HG03520 (cell line): Measurements from ENCODE around the gene SEC14L2.

Experiments
- ATAC-seq: cut with Tn5 transposase; IDR thresholded peaks from one replicate; pipeline ENCODE4 v1.9.1; 2021; ENCODE audit warnings: mild to moderate bottlenecking, moderate library complexity; ENCODE audit not compliant: unreplicated experiment

Gene SEC14L2

DNA sequence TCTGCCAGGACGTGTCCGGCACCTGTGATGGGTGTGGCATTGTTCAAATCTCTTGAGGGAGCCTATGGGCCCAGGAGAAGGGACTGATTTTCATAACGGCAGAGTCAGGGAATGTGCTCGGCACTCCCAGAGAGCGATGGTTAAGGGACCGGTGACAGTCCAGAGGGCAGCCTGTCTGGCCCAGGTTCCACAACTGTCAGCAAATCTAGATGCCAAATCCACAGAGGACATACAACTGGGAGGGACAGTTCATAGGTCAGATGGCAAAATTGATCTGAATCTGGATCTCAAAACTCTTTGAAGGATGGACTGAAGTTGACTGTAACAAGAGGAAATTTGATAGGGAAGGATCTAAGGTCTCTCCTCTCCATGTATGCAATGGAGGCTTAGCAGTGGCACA lies 7.5 kb downstream of the SEC14L2 start:
- no peak for ATAC-seq

DNA sequence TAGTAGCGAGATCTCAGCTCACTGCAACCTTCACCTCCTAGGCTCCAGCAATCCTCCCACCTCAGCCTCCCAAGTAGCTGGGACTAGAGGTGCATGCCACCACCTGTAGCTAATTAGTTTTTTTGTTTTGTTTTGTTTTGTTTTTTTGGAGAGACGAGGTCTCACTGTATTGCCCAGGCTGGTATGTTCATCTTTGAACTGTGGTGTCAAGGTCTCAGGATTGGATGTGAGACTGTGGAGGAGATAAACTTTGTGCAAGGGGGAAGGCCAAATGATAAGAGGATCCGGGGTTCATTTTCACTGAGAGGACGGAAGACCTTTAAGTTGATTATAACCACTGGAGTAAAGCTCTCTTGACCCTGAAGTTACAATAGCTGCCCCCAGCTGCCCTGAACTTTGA lies 8.9 kb downstream of the SEC14L2 start:
- ATAC-seq = no peak

DNA sequence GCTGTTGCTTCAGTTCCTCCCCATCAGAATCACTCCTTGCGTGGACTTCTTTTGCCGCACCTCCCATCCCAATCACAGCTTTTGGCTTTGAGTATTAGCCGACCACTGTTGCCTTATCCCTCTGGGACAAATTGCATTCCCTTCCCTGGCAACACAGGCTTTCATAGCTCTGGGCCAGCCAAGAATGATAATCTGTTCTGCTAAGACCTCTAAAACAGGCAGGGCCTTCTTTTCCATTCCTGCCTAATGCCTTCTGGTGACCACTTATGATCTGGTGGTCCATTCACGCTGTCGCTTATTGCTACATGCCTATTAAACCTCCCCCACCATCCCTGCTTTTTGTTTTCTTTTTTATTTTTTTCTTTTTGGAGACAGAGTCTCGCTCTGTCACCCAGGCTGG lies 9.6 kb downstream of the SEC14L2 start:
- no peak for ATAC-seq

DNA sequence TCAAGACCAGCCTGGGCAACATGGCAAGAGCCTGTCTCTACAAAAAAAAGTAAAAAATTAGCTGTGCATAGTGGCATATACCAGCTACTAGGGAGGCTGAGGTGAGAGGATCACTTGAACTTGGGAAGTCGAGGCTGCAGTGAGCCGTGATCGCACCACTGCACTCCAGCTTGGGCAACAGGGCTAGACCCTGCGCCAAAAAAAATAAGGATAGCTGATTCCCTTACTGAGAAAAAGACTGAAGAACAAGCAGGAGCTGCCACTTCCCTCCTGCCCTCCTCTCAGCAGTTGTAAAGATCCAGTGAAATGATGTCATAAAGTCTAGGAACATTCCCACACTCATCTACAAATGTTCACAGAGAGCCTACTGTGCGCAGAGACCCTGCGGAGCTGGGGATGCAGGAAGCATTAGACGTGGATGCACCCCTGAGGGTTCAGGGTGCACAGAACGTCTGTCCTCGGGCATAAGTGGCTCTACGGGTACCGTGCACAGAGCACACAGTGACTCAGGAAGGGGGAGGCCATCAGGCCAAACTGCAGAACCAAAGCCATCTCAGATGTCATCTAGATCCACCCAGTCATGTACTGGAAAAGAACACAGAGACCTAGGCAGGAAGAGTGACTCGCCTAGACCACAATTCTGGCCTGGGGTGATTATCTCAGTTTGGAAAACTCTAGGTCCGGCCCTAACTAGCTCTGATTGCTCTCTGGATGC lies 11.7 kb downstream of the SEC14L2 start:
- ATAC-seq = no peak

DNA sequence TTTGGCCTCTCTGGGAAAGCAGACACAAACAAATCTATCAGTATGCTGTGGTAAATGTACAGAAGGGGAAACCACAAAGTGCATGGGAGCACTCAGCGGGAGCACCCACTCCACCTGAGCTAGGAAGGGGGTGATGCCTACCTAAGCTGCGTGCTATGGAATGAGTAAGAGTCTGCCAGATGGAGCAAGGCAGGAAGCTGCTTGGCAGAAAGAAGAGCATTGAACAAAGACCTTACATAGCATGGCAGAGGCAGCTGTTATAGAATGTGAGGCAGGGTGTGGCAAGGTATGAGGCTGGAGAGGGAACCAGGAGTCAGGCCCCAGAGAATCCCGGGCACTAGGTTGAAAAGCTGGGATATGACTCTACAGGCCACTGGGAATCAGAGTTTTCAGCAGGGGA lies 15.0 kb downstream of the SEC14L2 start:
- ATAC-seq = no peak

DNA sequence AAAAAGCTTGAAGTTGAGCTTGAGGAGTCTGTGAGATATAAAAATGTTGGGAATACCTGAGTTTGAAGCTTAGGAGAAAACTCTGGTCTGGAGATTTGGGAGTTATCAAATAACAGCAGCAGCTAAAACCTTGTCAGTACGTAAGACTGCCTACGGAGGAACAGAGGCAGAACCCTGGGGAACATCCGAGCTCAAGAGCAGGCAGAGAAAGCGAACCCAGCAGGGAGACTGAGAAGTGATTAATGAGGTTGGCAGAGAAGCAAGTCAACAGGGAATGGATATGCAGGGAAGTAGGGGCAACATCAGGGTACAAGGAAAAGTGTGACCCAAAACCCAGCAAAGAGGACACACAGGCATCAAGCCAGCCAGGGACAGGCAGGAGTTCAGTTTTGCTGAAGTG lies 16.2 kb downstream of the SEC14L2 start:
- ATAC-seq = no peak

DNA sequence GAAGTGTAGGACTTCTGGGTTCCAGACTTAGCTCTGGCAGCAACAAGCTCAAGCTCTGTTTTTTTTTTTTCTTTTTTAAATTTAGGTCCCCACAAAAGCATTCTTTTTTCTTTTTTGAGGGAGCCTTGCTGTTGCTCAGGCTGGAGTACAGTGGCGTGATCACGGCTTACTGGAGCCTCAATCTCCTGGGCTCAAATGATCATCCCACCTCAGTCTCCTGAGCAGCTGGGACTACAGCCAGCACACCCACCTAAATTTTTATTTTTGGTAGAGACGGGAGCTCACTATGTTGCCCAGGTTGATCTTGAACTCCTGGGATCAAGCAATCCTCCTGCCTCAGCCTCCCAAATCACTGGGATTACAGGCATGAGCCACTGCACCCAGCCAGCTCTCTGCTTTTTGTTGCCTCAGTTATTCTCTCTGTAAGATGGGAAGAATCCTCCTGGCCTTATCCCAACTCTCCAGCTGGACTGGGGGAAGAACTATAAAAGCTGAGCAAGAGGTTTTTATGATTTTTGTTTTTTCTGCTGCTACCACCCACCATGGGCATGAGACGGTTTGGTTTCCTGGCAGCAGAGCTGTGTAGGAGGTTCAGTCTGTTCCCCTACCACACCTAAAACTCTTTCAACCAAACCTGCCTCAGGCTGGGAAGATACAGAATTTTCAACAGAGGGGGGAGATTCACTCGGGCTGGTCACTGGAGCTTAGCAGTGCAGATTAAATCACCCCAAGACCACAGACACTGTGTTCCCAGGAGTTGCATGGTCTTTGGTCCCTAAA lies 17.1 kb downstream of the SEC14L2 start:
- no peak for ATAC-seq

DNA sequence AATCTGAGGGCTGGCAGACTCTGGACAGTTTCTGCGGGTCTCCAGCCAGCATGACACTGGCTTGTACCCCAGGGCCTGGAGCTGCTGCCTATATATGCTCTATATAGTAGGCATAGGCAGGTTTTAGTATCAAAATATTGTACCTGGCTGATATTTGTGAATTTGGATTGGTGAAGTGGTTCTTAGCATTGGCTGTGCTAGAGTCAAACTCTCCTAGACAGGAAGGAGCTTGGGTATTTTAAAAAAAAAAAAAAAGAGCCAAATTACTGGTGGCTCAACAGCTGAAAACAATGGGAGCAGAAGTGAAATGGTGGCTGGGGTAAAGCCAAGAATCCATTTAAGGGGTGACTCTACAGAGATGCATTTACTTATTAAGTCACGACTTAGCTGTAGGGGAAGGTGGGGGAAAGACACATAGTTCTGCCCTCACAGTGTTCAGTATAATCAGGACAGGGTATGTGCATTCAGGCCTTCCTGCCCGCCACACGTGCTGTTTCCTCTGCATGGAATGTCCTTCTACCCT lies 17.8 kb downstream of the SEC14L2 start:
- no peak for ATAC-seq

DNA sequence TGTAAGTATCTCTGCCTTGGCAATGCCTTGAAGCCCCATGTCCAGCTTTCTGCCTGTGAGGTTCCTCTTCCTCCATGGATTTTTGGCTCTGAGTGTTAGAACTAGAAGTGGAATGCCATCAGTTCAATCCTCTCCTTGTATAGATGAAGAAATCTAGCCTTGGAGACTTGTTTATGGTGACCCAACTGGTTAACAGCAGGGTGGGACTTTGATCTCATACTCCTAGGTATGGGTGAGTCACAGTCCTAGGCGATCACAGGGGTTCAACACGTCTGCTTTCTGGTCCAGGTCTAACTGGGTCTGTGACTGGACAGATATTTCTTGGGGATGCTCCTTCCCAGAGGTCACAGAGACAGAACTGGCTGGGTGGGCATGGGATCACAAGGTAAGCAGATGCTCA lies 19.6 kb downstream of the SEC14L2 start:
- ATAC-seq = no peak

DNA sequence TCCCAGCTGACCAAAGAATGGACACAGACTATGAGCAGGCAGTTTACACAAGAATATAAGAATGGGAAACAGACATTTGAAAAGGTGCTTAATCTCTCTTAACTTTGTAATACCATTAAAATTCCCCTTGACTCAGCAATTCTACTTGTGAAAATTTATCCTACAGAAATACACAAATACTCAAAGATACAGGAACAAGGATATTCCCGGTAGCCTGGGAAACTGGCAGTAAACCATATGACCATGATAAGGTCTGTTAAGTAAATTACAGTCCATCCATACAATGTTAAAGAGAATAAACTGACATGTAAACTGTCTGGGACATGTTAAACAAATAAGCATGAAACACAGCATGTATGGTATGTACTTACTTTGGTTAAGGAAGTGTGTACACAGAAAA lies 20.0 kb downstream of the SEC14L2 start:
- ATAC-seq = no peak

DNA sequence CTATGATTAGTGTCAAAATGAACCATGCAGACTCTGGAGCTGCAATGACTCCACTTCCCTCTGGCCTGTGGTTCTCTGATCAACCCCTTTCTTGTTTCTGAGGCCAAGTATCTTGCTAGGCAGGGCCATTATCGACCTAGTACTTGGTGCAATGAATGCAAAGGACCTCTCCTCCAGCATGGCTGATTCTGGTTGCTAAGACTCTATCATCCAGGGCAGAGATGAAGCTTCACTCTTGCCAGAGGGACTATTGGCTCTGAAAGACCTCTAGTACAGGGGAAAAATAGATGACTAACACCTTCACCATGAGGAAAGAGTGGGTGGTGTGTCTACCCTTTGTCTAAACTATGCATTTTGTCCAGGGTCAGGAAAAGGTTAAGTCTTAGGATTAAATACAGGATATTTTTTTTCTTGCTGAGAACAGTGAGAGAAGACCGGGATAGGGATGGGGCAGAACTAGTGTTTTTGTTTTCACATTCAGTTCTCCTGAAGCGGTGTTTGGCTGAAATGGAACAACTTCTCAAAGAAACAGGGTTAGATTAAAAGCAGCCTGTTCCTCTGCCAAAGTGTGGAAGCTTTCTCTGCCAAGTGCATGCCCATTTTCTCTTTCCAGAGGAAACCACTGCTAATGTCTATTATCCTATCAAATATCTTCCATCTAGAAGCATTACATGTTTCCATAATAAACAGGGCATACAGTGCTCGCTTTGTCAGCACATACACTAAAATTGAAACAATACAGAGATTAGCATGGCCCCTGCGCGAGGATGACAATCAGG lies 23.7 kb downstream of the SEC14L2 start:
- ATAC-seq = no peak

DNA sequence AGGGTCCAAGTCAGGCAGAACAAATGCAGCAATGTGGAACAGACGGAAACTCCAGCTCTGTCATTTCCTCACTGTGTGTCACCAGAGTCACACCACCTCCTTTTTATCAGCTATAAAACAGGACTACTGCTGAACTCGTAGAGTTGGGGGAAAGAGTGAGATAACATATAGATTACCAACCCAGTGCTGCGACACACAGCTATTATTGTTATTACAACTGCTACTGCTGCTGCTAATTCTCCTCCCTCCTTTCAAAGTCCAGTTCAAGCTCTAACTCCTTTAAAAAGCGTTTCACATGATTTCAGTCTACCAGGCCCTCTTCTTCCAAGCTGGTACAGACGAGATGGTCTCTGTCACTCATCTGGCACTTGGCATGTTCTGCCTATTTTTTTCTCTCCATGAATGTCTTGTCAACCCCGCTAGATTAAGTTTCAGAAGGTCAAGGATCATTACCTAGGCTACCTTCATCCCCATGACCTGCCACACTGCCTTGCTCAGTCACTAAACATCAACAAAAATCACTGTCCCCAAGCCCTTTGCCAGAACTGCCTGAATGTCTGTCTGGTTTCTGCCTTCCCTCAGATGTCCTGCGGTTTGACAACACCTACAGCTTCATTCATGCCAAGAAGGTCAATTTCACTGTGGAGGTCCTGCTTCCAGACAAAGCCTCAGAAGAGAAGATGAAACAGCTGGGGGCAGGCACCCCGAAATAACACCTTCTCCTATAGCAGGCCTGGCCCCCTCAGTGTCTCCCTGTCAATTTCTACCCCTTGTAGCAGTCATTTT lies 25.1 kb downstream of the SEC14L2 start:
- no peak for ATAC-seq

DNA sequence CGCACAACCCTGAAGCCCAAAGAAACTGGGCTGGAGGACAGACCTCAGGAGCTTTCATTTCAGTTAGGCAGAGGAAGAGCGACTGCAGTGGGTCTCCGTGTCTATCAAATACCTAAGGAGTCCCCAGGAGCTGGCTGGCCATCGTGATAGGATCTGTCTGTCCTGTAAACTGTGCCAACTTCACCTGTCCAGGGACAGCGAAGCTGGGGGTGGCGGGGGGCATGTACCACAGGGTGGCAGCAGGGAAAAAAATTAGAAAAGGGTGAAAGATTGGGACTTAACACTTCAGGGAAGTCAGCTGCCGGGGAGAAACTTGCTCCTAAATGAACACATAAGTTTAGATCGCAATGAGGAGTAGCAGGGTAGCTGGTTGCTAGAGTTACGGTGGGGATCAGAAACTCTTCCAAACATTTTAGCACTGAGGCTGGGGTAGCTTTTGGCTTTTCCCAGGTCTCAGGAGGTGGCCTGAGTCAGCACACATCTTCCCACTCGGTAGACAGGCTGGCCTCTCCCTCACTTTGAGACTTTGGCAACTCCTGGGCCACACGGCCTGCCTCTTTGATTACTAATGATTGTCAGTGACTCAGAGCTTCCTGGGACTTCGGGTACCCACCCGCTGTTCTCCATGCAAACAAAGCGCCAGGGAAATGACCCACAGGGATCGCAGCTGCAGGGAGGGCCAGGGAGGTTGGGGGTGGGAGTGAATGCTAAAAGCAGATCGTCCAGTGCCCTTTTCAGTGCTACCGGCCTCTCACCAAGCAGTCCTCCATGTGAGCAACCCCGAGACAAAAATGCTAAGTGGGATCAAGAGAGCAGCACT lies 25.9 kb downstream of the SEC14L2 start:
- no peak for ATAC-seq

DNA sequence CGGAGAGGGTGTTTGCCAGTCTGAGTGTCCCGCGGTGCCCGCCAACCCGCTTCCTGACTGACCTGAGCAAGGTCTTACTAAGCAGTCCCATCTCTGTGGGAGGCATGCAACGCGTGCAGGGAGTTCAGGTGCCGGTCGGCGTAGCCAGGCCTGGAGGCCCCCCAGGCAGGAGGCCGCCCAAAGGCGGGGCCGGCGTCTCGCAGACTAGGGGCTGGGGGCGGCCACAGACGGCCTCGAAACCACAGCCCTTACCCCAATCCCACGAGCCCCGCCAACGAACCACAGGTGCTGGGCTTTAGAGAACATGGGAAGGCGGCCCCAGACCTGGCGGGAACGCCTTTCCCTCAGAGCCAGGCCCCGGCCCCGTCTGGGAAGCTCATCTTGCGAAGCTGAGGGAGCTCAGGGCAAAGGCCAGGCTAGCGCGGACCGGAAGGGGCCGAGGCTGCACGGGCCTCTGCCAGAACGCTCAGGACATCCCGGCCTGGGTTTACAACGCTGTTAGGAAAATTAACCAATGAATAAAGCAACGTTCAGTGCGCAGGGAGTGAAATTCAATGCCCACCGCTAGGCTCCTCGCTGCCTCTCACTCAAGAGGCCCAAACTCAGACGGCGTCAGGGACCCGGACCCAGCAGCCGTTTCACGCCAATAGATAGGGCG lies 26.6 kb downstream of the SEC14L2 start:
- peak; percentile 24 for ATAC-seq

DNA sequence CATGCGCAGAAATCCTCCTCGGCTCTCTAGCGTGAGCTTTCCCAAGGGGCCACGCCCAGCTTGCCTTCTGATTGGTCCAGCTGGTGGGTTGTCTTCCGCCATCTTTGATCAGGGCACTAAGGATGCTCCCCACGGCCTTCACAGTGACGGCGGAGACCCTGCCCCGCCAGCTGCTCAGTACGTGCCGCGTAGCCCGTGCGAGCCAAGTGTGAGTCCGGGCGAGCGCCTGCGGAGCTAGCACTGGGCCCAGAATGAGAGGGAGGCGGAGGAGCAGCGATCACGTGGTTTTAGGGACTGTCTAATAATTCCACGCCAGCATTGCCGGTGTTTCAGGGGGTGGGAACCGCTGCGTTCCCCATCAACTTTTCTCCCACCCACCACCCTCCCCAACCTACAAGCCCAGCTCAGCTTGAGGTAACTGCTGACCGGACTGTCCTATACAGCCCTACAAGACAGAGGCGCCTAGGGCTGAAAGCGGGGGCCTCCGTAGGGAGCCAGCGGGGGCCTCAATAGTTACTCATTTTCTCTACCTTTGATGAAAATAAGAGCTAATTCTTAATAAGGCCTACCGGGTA lies 27.2 kb downstream of the SEC14L2 start:
- peak; percentile 82 for ATAC-seq

DNA sequence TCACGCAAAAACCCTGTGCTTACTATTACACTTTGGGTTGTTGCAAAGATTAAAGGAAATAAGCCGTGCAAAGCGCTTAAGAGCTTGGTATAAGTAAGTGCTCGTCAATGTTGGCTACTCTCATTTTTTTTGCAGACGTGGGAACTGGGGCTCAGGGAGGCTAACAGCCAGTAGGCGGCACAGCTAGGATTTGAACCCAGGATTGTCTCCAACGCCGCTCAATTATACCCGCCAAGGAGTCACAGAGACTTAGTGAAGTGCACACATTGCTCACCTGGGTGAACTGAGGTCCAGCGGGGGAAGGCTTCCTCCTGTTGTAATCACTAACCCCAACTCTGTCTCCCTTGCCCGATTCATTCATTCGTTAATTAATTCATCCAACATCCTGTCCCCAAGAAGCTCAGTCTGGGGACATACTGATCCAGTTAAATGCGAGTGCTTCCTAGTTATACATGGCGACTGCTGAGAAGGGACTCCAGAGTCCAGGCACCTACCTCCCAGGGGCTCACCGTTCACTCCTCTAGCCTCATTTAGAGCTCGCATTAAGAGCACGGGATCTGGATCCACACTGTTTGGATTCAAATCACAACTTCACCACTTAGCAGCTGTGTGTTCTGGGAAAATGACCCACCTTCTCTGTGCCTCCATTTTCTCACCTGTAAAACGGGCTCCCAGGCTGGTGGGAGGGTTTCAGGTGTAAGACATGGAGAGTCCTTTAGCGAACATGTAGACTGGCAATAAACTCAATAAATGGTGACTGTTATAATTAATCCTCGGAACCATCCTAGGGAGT lies 27.9 kb downstream of the SEC14L2 start:
- ATAC-seq = no peak

DNA sequence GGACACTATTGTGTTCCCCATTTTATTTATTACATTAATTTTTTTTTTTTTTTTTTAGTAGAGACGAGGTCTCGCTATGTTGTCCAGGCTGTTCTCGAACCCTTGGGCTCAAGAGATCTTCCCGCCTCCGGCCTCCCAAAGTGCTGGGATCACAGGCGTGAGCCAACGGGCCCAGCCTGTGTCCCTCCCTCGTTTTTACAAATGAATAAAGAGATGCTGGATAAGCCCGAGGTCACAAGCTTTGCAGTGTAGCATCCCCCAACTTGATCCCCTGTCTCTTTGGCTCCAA lies 28.5 kb downstream of the SEC14L2 start:
- no peak for ATAC-seq

DNA sequence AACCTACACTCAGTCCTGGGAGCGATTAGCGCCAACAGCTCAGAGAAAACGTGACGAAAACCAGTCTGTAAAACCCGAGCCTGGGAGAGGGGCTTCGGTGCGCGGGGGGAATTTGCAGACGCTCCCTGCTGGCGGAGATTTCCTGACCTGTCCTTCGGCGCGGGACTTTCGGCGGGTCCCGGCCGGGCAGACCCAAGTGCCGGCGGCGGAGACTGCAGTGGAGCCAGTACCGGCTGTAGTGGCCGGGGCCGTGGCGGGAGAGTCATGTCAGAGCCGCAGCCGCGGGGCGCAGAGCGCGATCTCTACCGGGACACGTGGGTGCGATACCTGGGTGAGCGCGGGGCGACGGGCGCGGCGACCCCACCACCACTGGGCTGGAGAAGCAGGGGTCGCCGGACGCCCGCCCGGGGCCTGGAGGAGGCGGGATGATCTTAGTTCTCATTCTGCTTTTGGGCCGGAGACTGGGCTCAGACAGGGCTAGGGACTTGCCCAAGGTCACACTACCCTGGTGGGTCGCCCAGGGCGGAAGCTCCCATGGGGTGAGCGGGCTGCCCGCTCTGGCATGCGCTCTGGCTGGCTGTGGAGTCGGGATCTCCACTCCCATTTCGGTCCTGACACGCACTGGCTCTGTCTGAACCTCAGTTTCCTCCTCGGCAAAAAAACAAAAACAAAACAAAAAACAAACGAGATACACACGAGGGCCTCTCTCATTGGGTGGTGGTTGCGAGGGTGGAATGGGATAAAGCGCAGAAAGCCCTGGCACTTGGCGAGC lies 29.0 kb downstream of the SEC14L2 start, which contains the start of gene MTFP1:
TSS of gene MTFP1 (plus strand) at position 153 of the 772 bp plus-strand sequence. CDS start at position 265, 112 bp downstream.
- ATAC-seq = no peak
